WERI-Rb-1 (cell line): Measurements from ENCODE around the gene MMEL1.
"Not testable (repeated sequence)": the region's sequence is repeated elsewhere in the genome, so short reads cannot be mapped to it uniquely, and the experiment has no call there.

Source experiments
- DNase-seq: peaks from one replicate; pipeline ENCODE4 v3.0.0-alpha.2; 2020
- H3K27ac ChIP-seq: fragments of 250-450 bp; sonication (Bioruptor Pico); 2 replicates; pipeline ENCODE4 v1.5.1; 2020; ENCODE audit warnings: mild to moderate bottlenecking, moderate library complexity
- H3K27me3 ChIP-seq: fragments of 250-450 bp; sonication (Bioruptor Pico); 2 replicates; pipeline ENCODE4 v1.5.1; 2021; ENCODE audit warnings: mild to moderate bottlenecking, low read depth, moderate library complexity; ENCODE audit not compliant: insufficient read depth, severe bottlenecking
- H3K36me3 ChIP-seq: fragments of 250-450 bp; sonication (Bioruptor Pico); 2 replicates; pipeline ENCODE4 v1.5.1; 2020; ENCODE audit warnings: mild to moderate bottlenecking, moderate library complexity
- H3K4me3 ChIP-seq: 2 replicates; pipeline ENCODE4 v1.5.1; 2011; ENCODE audit warnings: low read depth, mild to moderate bottlenecking, control low read depth, low read length
- H3K9me3 ChIP-seq: fragments of 250-450 bp; sonication (Bioruptor Pico); 2 replicates; pipeline ENCODE4 v1.5.1; 2021; ENCODE audit warnings: mild to moderate bottlenecking, moderate library complexity; ENCODE audit not compliant: severe bottlenecking
- CTCF ChIP-seq: IDR thresholded peaks from 2 replicates; pipeline ENCODE4 v1.5.1; 2011; ENCODE audit warnings: low read depth, mild to moderate bottlenecking, control low read depth, inconsistent platforms, low read length

The MMEL1 gene

GRCh38 chr1:2575801-2576663 lies 56.8 kb downstream of the MMEL1 start:
- no peak for TF ChIP-seq CTCF
- no peaks in the 10 kb centered on the region for H3K36me3 ChIP-seq
- DNase-seq = no peak

GRCh38 chr1:2574350-2574749 lies 58.5 kb downstream of the MMEL1 start:
- Histone ChIP-seq H3K4me3 (no peak overlapping the region), H3K9me3 (peaks cover 17% of the 10 kb centered on the region), H3K27me3 (no peaks in the 10 kb centered on the region), H3K36me3 (no peaks in the 10 kb centered on the region), H3K27ac (no peak overlapping the region)
- no peak for TF ChIP-seq CTCF
- no peak for DNase-seq

More at GRCh38 chr1:2575801-2576663, 56.8 kb downstream of the MMEL1 start:
- no peak overlapping the region for H3K27ac ChIP-seq
- H3K9me3 ChIP-seq = peaks cover 14% of the 10 kb centered on the region
- no peaks in the 10 kb centered on the region for H3K27me3 ChIP-seq
- H3K4me3 ChIP-seq = no peak overlapping the region

- peaks cover 17% of the 10 kb centered on the region for H3K9me3 ChIP-seq
- no peak overlapping the region for H3K27ac ChIP-seq
- DNase-seq = no peak
- no peaks in the 10 kb centered on the region for H3K27me3 ChIP-seq
- H3K36me3 ChIP-seq = no peaks in the 10 kb centered on the region
- no peak for TF ChIP-seq CTCF
- no peak overlapping the region for H3K4me3 ChIP-seq
Measured at GRCh38 chr1:2573250-2573920, 59.4 kb downstream of the MMEL1 start.

GRCh38 chr1:2571348-2571747 lies 61.5 kb downstream of the MMEL1 start:
- Histone ChIP-seq H3K4me3 (no peak overlapping the region), H3K27ac (no peak overlapping the region), H3K27me3 (no peaks in the 10 kb centered on the region), H3K36me3 (no peaks in the 10 kb centered on the region), H3K9me3 (peaks cover 17% of the 10 kb centered on the region)
- DNase-seq = no peak
- TF ChIP-seq CTCF = no peak

- H3K9me3 ChIP-seq = peaks cover 17% of the 10 kb centered on the region
- H3K4me3 ChIP-seq = no peak overlapping the region
- H3K36me3 ChIP-seq = no peaks in the 10 kb centered on the region
- TF ChIP-seq CTCF = no peak
- no peak for DNase-seq
- H3K27ac ChIP-seq = no peak overlapping the region
- no peaks in the 10 kb centered on the region for H3K27me3 ChIP-seq
Measured at GRCh38 chr1:2570332-2570731, 62.5 kb downstream of the MMEL1 start.

- not testable (repeated sequence) for DNase-seq, H3K27me3 ChIP-seq, H3K4me3 ChIP-seq, H3K36me3 ChIP-seq, H3K27ac ChIP-seq
- peaks cover 17% of the 10 kb centered on the region for H3K9me3 ChIP-seq
Measured at GRCh38 chr1:2569703-2570102, 63.1 kb downstream of the MMEL1 start.
